ENCODE results near the gene SLC7A10.
"Not testable (repeated sequence)": the region's sequence is repeated elsewhere in the genome, so short reads cannot be mapped to it uniquely, and the experiment has no call there.

The SLC7A10 gene

GRCh38 chr19:33236696-33237390 is 11.2 kb upstream of the SLC7A10 start:
- no peak for DNase-seq

DNA sequence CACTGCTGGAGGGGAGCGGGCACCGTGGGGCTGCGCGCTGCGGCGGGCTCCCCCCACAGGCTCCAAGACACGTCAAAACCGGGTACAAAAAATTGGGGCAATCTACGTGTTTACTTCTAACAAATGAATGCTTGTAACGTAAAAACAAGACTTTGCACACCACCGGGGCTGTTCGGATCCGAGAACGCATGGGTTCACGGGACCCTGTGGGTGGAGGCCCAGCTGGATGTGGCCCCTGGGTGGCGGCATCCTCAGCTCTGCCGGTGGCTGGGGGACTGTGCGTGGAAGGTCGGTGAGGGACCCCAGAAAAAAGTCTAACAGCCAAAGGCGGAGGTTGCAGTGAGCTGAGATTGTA is 10.3 kb upstream of the SLC7A10 start:
- DNase-seq: no peak

DNA sequence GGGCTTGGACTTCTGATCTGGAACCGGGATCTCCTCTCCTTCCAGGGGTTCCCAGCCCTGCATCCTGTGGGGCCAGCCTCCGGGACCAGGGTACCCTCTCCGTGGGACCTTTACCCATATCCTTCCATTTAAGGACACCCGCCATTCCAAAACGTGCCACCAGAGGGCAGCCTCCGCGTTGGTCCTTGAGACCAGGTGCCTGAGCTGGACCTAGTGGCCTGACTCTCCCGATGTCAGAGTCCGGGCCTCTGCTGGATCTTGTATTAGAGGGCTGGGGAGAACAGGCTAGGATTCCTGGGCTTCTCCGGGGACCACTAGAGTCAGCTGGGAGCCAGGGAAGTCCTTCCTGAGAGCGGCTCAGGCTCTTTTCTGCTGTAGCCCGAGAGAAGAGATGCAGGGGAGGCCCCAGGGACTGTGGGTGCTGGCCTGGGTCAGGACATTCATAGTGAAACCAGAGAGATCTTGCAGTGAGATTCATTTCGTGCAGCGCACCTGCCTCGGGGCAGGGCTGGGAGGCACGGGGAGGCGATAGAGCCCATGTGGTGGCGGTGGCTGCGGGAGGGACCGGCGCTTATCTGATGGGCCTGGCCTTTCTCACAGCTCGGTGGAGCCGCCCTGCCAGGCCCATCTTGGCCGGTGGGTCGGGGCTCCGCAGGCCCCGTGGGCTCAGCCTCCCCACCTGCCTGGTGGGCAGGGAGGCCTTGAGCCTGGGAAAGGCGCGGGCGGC is 9.8 kb upstream of the SLC7A10 start:
- no peak for DNase-seq

GRCh38 chr19:33234736-33235135 is 9.1 kb upstream of the SLC7A10 start:
- DNase-seq: no peak

DNA sequence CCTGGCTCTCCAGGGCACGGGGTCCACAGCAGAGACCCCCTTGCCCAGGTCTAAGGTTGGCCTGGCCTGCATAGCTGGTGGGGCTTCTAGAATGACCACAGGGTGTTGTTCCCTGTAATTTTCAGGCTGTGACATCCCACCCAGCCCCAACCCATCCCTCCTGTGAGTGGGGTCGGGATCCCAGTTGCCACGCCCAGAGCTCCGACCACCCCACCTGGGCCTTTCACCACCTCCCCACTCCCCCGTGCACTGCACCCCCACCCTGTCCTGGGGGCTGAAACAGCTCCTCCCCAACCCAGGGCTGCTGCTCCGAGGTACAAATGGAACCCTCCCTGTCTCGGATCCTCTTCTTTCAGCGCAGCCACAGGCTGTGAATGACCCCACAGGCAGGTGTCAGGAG is 8.4 kb upstream of the SLC7A10 start:
- DNase-seq: no peak

DNA sequence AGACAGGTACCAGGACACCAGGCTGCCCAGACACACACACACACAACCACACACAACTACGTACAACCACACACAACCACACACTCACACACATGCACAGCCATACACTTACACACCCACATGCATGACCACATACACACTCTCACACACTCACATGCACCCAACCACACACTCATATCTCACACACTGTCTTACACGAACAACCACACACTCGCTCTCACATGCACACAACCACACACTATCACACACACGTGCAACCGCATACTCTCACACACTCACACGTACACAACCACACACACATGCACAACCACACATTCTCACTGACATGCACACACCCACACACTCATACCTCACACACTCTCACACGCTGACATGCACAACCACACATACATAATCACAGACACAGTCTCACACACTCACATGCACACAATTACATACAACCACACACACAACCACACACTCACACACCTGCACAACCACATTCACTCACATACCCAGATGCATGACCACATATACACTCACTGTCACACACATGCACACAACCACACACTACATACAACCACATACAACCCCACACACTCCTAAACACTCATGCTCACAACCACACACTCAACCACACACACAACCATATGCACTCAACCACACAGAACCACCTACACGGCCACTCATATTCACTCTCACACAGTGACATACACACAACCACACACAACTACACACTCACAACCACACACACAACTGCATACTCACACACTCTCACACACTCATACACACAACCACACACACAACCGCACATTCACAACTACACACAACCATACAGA is 7.6 kb upstream of the SLC7A10 start:
- no peak for DNase-seq

DNA sequence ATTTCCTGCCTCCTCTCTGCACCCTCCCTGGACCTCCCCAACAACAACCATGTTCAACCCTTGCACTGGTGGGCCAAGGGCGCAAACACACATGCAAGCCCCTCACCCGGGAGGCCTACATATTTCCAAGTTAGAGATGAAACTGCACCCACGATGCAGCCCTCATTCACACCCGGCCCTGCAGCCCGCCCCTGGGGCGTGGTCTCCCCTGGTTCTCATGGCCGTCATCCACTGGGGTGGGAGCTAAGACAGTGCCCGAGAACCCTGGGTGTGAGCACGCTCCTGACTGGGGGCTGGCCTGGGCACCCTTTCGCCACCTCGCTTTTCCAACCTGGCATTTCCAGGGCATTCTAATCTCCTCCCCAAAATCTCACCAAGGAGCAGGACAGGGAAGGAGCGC is 7.0 kb upstream of the SLC7A10 start:
- DNase-seq: no peak

- no peak for DNase-seq
Measured at GRCh38 chr19:33231511-33231910, 5.9 kb upstream of the SLC7A10 start.

DNA sequence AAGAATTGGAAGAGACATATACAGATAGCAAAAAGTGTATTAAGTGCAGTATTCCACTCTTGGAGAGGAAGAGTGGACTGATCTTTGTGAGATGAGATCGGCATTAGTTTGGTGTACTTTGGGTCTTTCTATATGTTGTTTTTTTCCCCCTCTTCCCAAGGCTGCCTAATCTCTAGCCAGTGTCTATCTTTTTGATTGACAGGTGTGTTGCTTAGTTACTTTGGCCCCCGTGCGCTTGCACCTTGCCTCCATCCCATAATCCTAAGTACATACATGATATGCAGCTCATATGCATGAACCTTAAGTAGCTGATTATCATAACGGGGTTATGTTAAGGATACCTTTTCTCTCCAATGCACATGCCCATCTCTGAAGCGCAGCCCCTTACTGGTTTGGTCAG is 4.3 kb upstream of the SLC7A10 start:
- no peak for DNase-seq

DNA sequence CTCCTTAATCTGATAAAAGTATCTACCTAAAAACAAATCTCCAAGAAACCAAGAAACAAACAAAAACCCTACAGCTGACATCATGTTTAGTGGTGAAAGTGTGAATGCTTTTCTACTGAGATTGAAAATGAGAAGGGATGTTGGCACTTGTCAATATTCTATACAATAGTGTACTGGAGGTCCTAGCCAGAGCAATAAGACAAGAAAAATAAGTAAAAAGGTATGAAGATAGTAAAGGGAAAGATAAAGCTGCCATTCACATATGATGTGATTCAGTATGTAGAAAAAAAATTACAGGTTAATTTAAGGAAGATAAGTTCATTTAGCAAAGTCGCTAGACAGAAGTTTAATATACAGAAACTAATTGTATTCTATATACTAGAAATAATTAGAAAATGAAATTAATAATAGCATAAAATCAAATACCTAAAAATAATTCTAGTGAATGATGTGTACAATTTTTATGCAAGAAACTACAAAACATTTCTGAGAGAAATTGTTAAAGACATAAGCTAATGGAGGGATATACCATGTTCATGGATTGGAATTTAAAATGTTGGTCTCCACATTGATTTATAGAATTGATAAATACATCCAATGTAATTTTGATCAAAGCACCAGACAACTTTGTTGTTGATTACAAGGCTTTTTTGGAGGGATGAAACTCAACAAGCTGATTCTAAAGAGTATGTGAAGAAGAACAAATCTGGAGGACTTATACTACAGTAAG is 2.4 kb upstream of the SLC7A10 start:
- no peak for DNase-seq

GRCh38 chr19:33227242-33227650 is 1.6 kb upstream of the SLC7A10 start:
- no peak for DNase-seq

- DNase-seq: no peak
Measured at GRCh38 chr19:33226550-33227241, 1.0 kb upstream of the SLC7A10 start.

DNA sequence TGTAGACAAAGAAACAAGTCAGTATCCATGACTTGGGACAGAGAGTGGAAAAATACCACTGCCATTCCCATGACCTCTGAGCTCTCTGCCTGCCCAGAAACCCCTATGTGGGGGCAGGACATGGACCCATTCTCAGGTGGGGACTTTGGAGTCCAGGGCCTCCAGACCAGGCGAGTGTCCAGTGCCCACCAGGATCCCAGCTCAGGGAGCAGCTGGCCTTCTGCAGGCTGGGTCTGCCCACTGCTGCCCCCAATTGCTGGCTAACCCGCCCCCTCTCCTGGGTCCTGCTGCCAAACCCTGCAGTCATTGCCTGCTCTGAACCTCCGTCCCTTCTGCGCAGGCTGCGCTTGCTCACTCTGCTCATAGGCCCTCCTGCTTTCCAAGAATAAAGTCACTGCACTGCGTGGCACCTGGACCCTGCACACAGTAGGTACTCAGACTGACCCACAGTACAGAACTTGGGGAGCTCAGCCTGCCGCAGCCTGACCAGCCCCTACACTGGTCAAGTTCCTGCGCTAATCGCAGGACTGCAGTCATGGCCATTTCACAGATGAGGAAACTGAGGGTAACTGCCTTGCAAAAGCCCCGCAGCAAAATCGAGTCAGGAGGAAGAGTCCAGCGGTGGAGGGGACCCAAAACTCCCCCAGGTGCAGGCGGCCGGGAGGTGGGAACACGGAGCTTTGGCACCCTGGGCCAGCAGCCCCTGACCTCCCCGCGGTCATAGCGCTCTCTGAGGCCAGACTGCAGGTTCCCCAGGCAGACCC is 774 bp downstream of the SLC7A10 start:
- DNase-seq: no peak

GRCh38 chr19:33222255-33222654 is 3.4 kb downstream of the SLC7A10 start:
- DNase-seq: not testable (repeated sequence)

DNA sequence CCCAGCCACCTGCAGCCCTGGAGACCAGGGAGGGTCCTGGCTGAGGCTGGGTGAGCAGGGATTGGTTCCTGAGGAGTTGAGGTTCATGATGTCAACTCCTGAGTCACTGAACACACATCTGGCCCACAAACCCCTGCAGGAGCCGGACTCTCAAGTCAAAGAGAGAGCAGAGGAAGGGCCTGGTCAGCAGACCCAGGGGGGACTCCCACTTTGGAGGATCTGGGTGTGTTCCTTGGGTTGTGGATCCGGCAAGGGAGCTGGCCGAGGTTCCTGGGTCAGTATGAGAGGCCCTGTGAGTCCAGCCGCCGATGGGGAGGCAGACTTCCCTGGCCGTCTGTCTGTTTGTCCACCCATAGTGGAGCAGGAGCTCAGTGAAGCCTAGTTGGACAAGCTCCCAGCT is 4.0 kb downstream of the SLC7A10 start:
- no peak for DNase-seq

- DNase-seq: no peak
Measured at GRCh38 chr19:33220735-33221134, 4.9 kb downstream of the SLC7A10 start.

- DNase-seq: no peak
Measured at GRCh38 chr19:33220115-33220514, 5.5 kb downstream of the SLC7A10 start.

- DNase-seq: no peak
Measured at GRCh38 chr19:33219261-33219815, 6.3 kb downstream of the SLC7A10 start.

DNA sequence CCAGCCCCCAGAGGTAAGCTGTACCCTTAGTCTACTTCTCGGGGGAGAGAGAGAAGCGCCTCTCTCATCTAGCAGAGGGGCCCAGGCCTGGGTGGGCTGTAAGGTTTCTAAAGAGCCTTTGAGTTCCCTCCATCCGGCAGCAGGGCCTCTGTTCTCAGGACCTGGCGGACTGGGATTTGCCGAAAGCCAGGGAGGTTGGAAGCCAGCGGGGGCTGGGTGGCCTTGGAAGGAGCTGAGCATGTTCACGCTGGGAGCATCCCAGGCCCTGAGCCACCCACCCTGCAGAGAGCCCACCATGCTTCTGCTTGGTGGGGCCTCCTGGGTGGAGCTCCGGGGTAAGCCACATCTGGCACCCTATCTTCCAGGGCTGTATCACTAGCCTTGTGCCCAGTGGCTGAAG is 7.8 kb downstream of the SLC7A10 start:
- no peak for DNase-seq

DNA sequence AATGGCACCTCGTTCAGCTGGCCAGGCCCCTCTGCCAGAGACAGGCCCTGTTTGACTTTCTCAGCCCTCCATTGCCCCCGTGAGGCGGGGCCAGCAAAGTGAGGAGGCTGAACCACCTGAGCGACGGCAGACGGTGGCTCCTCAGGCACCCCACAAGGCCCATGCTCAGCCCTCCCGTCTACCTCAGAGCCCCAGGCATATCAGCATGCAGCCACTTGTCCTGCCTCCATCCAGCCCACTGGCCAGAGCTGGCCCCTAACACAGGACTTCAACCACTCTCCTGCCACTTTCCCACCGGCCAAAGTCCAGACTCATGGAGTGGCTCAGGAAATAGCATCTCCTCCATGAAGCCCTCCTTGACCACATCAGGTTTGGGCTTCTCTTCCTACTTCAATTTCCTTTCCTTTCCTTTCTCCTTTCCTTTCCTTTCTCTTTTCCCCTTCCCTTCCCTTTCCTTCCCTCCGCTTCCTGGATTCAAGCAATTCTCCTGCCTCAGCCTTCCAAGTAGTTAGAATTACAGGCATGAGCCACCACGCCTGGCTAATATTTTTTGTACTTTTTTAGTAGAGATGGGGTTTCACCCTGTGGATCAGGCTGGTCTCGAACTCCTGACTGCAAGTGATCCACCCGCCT is 9.3 kb downstream of the SLC7A10 start:
- no peak for DNase-seq
